Measurements from ENCODE around the gene INTS1.

The INTS1 gene

GRCh38 chr7:1492640-1493039 lies 11.5 kb downstream of the INTS1 start:
- H3K4me3 ChIP-seq (ENCODE audit: low read depth, low read length): no peak overlapping the region
- no peak for TF ChIP-seq CTCF (IDR thresholded peaks at IDR 0.05; ENCODE audit: borderline replicate concordance, insufficient read depth, low read depth, low read length)

- no peak overlapping the region for H3K4me3 ChIP-seq (ENCODE audit: low read depth, low read length)
- no peak for TF ChIP-seq CTCF (IDR thresholded peaks at IDR 0.05; ENCODE audit: borderline replicate concordance, insufficient read depth, low read depth, low read length)
Measured at GRCh38 chr7:1492221-1492620, 12.0 kb downstream of the INTS1 start.

- no peak overlapping the region for H3K4me3 ChIP-seq (ENCODE audit: low read depth, low read length)
- TF ChIP-seq CTCF (IDR thresholded peaks at IDR 0.05; ENCODE audit: borderline replicate concordance, insufficient read depth, low read depth, low read length): no peak
Measured at GRCh38 chr7:1490837-1491236, 13.4 kb downstream of the INTS1 start.

GRCh38 chr7:1489336-1489735 lies 14.9 kb downstream of the INTS1 start:
- TF ChIP-seq CTCF (IDR thresholded peaks at IDR 0.05; ENCODE audit: borderline replicate concordance, insufficient read depth, low read depth, low read length): no peak
- no peak overlapping the region for H3K4me3 ChIP-seq (ENCODE audit: low read depth, low read length)

- no peak overlapping the region for H3K4me3 ChIP-seq (ENCODE audit: low read depth, low read length)
- no peak for TF ChIP-seq CTCF (IDR thresholded peaks at IDR 0.05; ENCODE audit: borderline replicate concordance, insufficient read depth, low read depth, low read length)
Measured at GRCh38 chr7:1488016-1488415, 16.2 kb downstream of the INTS1 start.

GRCh38 chr7:1487466-1487865 lies 16.7 kb downstream of the INTS1 start:
- TF ChIP-seq CTCF (IDR thresholded peaks at IDR 0.05; ENCODE audit: borderline replicate concordance, insufficient read depth, low read depth, low read length): no peak
- H3K4me3 ChIP-seq (ENCODE audit: low read depth, low read length): no peak overlapping the region

- no peak for TF ChIP-seq CTCF (IDR thresholded peaks at IDR 0.05; ENCODE audit: borderline replicate concordance, insufficient read depth, low read depth, low read length)
Measured at GRCh38 chr7:1486571-1486970, 17.6 kb downstream of the INTS1 start.

More at GRCh38 chr7:1486571-1486970, 17.6 kb downstream of the INTS1 start:
- H3K4me3 ChIP-seq (ENCODE audit: low read depth, low read length): no peak overlapping the region
